K562 treated with DMSO at 1 percent for 12 hours (cell line): ENCODE data around the gene SOX21. TPM values are rescaled to one million over a fixed set of nuclear protein-coding genes. Genes with fewer than 3 reads are reported as not detected.

Source experiments
- total RNA-seq: library from RNA; unstranded; fragments of 300-600 nt; gene quantifications from 2 replicates; pipeline ENCODE4 v1.2.3, GENCODE V29; 2022; ENCODE audit not compliant: insufficient read depth

Gene SOX21
- not detected in 2 replicates for total RNA-seq

DNA sequence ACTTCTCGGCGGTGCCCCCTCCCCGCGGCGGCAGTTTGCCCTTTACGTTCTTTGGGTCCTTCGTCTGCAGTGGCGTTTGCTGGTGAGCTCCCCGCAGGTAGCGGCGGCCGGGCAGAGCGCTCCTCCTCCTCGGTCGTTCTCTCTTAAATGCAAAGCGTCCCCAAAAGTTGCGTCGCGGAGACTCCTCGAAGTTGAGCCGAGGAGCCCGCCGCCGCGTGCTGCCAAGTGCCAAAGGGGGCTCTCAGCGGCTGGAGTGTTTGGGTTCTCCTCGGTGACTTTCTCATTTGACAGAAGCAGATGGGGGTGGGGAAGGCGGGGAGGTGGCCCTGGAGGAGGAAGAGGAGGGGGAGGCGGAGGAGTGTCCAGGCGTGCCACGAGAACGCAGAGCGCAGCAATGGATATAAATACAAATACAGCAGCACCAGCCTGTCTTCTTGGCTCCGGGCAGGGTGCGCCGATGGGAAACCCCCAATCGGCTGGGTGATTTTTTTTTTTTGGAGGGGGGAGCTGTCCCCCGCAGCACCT lies at the start of gene SOX21:
SOX21 (minus strand) TSS at position 259 of the 525 bp plus-strand sequence. CDS start 496 bp downstream, outside the sequence.

Other genes with a start within 250 kb of the SOX21 start
- gene DCT, start 232.9 kb downstream of the SOX21 start, total RNA-seq = 0.15 and 0.88 TPM in 2 replicates
- 5.4 and 11.5 TPM in 2 replicates for gene TGDS, start 116.4 kb downstream of the SOX21 start, total RNA-seq
- gene GPR180, start 110.7 kb downstream of the SOX21 start, total RNA-seq = 0.65 and 1.6 TPM in 2 replicates